ENCODE results near the gene ZNF436.

DNA sequence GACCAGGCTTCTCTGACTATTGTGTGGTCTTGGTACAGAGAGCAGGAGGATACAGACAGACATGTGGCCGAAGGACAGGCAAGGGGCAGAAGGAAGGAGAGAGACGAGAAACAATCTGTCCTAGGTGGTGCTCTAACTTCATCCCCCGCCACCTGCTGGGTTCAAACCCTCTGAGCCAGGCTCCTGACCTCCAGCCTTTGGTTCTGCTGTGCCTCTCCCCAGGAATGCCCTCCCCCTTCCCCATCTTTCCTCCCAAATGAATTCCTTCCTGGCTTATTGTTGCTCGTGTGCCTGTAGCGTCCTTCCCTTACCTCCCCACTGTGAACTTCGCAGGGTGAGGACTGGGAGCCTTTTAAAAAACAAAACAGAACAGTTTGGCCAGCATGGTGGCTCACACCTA lies 49.5 kb upstream of the ZNF436 start:
- TF ChIP-seq, protein P1, sequence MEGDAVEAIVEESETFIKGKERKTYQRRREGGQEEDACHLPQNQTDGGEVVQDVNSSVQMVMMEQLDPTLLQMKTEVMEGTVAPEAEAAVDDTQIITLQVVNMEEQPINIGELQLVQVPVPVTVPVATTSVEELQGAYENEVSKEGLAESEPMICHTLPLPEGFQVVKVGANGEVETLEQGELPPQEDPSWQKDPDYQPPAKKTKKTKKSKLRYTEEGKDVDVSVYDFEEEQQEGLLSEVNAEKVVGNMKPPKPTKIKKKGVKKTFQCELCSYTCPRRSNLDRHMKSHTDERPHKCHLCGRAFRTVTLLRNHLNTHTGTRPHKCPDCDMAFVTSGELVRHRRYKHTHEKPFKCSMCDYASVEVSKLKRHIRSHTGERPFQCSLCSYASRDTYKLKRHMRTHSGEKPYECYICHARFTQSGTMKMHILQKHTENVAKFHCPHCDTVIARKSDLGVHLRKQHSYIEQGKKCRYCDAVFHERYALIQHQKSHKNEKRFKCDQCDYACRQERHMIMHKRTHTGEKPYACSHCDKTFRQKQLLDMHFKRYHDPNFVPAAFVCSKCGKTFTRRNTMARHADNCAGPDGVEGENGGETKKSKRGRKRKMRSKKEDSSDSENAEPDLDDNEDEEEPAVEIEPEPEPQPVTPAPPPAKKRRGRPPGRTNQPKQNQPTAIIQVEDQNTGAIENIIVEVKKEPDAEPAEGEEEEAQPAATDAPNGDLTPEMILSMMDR (IDR thresholded peaks at IDR 0.05): no peak
- TF ChIP-seq SIN3A (IDR thresholded peaks at IDR 0.05; ENCODE audit: borderline replicate concordance, insufficient read depth, low read depth, low read length): no peak
